HPDE6-E6E7 (cell line): Measurements from ENCODE around the gene RHO.
"Not testable (repeated sequence)": the region's sequence is repeated elsewhere in the genome, so short reads cannot be mapped to it uniquely, and the experiment has no call there.

ENCODE experiments used
- DNase-seq: peaks from one replicate; pipeline ENCODE4 v3.0.0; 2011; ENCODE audit warnings: missing footprints; ENCODE audit errors: extremely low spot score

The RHO gene

DNA sequence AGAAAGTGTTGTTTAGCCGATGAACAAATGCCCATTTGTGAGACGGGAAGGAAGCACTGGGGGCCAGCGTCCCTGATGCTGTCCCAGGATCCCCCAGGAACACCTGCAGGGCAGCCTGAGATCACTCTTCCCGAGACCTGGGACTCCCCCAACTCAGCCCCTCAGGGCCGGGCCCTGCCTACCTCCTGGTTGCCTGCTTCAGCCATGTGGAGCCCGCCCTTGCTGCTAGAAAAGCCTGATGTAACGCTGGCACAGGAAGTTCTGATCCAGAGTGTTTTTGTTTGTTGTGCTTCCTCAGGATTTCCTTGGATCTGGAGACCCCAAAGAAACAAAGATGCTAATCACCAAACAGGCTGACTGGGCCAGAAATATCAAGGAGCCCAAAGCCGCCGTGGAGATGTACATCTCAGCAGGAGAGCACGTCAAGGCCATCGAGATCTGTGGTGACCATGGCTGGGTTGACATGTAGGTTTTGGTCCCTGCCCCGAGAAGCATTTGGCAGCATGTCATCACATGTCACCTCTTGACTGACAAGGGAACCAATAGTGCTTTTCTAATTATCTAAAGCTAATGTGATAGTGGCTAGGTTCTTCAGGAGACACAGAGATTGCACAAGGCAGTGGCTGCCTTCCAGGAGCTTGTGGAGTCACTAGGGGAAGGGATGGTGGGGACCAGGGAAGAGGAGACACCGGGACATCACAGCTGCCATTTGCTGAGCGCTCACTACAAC, 28.7 kb upstream of the RHO start:
- DNase-seq = not testable (repeated sequence)

DNA sequence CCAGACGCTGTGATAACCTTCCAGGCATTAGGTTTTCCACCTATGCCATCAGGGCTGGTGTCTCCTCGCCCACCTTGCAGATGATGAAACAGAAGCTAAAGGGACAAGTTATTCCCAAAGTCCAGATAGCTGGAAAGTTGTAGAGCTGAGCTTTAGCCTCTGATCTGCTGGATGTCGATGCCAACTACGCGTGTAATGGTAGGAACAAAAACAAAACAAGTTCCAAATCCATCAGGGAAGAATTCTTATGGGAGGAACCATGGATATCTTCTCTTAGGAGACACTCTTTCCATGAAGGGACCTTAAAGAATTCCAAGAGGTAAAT, 28.1 kb upstream of the RHO start:
- no peak for DNase-seq

DNA sequence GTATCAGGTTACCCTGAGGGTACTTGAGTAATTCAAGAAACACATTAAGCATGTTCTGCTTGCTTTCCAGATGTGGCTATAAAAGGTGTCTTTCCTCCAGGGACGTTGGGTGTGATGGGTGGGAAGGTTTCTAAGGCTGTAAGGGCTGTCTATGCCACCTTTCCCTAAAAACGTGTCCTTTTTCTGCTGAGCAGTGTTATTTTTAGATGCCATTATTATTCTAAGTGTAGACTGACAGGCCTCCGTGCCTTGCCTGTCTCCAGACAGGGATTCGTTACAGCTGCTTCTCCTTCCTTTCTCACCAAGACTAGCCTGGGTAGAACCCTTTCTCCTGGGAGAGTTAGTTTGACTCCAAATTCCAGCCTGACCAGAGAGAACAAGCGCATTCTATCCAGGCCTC, 26.8 kb upstream of the RHO start:
- DNase-seq = no peak

DNA sequence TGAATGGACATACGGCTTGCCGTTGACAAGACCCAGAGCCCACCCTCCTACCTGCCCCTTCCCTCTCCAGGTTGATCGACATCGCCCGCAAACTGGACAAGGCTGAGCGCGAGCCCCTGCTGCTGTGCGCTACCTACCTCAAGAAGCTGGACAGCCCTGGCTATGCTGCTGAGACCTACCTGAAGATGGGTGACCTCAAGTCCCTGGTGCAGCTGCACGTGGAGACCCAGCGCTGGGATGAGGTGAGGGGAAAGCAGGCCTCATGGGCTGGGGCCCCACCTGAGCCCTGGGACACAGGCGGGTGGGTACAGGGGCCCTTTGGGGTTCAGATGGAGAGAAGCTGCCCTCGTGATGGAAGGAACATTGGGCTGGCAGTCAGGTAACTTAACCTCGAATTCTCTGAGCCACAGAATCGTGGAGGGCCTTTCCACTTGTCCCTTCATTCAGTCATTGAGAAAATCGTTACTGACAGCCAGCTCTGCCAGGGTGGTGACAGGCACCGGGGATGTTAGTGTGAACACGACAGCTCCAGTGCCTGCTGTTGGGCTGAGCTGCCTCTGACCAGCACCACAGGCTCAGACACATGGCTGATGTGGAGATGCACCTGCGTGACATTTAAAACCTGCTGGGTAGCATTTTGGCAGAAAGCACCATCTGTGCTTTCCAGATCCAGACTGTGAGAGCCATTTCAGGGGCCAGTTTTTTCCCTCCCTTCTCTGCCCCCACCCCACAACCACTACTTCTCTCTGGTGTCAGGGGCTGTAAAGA, 25.6 kb upstream of the RHO start:
- no peak for DNase-seq

DNA sequence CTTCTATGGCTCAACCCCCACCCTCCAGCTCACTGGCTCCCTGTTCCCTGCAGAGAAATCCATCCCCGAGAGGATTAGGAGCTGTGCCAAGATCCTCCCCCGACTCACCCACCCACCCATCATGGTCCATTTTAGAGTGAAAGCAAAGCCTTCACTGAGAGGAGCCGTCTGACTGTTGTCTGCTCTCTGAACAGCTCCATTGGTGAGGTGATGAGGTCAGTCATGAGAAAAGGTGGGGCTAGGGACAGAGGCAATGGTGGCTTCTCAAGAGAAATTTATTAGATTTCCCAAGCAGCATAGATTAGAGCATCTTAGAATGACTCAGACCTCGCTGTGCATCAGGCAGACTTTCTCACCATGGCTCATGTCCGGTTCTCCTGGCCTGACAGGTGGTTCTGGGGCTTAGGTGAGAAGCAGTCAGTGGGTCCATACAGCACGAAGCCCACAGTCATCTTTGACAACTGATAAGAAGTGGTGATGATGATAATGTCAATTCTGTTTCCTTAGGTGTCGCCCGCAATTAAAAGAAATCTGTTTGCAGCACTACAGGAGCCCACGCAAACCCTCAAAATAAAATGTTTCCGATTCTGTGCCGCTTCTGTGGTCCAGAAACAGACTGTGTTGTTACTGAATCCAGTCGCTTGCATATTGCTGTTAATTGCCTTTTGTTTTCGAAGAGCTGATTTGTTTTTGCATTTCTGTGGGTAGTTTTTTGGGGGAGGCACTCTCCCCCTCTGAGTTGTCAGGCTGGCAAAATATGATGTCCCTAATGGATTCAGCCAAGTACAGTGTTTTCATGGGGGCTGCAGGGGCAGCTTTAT, 24.8 kb upstream of the RHO start:
- no peak for DNase-seq

DNA sequence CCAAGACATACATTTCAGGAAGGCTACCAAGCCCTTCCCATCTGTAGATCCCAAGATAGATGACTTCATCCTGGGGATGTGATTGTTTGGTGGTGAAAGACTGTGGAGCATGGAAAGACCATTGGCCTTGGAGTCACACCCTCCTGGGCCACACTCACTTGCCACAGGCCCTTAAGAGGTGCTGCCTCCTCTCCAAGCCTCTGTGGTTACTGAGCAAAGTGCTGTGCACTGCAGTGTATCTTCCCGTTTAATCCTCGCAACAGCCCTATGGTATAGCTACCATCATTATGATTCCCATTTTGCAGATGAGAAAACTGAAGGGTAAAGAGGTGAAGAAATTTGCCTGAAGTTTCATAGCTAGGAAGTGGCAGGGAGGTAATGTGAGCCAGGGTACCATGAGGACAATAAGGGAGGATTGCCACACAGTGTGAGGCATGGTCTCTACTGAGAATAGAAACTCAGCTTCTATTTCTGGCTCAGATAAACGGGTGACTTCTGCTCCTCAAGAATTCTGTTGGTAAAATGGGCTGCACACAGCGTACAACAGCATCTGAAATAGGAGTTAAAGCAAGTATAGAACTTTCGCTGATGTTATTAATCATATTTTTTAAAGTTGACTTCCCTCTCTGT, 23.9 kb upstream of the RHO start:
- DNase-seq = no peak

DNA sequence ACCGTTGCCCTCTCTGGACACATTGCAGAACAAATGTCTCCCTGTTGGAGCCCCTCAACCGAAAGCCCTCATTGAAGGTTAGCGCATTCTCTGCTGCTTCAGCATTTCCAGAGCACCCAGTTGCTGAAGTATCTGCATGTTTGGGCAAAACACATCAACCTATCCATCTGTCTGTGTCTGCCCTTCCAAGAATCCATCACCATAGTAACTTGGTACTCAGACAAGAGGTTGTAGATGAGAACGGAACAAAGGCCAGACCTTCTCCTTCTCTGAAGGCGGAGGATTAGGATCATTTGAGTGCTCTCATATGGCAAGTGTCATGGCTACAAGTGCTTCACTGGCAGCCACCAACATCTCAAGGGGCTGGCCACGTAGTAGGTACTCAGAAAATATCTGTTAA, 23.1 kb upstream of the RHO start:
- no peak for DNase-seq

DNA sequence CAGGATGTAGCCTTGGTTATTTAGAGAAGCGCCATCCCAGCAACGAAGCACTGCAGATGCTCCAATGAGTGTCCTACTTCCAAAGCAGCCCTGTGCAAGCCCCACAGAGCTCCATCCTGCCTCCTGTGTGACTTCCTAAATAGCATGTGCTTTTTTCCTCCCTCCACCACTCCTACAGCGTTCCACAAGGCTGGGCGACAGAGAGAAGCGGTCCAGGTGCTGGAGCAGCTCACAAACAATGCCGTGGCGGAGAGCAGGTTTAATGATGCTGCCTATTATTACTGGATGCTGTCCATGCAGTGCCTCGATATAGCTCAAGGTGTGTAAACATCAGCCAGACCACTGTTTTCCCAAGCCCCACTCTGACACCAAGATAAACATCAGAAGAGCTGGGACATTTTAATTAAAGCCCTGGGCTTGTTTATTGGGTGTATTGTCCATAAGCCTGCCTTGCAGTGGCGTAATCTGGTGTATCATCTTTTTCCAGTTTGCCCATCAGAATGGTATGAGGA, 22.2 kb upstream of the RHO start:
- no peak for DNase-seq

DNA sequence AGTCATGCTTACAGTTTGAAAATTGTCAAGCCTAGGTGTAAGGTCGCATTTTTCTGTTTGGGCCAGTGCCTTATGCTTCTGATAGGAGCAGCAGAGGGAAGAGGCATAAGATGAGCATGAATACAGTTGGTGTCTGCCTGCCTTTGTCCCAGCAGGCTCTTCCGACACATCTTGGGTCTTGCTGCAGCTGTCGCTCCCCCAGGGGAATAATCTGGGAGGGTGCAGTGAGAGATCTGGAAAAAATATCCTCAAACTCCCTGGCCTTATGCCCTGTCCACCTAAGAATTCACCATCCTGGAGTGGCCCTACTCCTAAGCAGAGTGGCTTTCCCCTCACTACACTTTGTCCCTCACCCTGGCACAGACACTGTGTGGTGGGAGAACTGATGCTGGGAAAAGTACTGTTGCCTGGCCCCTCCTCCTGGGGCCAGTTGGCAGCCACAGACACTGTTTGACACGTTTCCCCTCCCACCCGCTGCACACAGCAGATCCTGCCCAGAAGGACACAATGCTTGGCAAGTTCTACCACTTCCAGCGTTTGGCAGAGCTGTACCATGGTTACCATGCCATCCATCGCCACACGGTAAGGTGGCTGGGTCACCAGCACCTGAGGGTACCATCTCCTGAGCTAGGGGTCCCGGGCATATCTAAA, 21.1 kb upstream of the RHO start:
- no peak for DNase-seq

DNA sequence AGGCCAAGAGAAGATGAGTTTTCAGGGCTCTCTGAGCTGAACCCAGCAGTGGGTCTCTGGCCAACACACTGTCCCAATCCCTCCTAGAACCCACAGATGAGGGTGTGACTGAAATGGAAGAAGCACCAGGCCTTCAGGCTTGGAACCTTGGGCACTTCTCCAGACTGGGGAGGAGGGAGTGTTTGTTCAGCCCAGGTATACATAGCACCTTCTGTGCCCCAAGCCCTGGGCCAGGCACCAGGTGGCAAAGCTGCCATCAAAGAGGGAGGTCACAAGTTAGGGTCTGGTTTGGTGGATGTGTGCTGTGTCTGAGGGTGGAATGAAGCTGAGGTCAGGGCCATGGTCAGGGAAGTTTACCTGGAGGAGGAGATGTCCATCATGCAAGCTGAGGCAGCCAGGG, 15.8 kb upstream of the RHO start:
- no peak for DNase-seq

DNA sequence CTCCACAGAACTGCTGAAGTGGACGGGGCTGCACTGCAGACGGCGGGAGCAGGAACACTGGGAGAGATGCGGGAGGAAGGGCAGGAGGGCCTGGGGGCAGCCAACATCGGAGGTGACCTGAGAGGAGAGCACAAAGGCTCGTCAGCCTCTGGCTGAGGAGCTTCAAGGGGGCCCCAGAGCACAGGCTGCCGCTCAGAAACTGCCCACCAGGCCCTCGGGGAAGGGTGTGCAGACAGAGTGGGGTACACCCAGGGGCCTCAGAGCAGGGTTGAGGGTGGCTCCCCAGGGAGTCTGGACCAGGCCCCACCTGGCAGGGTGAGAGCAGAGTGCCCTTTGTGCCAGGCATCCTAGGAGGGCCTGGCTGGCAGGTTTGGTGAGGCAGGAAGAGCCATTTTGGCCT, 14.7 kb upstream of the RHO start:
- no peak for DNase-seq

DNA sequence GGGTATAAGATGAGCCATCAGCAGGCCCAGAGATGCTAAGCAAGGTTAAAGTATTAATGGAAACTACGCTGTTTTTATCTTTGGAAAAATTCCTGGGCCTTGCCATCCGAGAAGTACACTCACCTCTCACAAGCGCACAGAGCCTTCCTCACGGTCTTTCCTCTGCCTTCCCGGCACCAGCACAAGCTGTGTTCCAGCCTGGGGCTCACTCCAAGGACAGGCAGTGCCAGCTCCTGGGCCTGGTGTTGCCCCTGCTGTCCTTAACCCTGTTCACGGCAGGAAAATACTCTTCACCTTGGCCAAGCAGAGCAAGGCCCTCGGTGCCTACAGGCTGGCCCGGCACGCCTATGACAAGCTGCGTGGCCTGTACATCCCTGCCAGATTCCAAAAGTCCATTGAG, 14.3 kb upstream of the RHO start:
- DNase-seq = no peak

DNA sequence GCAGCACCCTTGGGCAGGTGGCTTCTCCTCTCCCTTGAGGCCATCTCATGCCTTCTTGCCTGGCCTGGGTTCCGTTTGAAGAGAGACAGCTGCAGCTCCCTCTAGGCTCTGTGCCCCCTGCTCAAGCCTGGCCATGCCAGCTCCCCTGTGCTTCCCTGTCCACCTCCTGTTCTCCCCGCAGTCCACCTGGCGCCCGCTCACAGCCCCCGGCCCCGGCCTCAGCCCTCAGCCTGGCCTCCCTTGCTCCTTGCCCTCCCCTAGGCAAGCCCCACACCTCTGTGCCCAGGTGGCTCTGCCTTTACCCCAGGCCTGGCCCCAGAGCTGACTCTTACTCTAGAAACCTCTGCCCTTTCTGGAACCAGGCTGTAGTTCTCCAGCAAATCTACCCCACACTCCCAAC, 13.9 kb upstream of the RHO start:
- no peak for DNase-seq

DNA sequence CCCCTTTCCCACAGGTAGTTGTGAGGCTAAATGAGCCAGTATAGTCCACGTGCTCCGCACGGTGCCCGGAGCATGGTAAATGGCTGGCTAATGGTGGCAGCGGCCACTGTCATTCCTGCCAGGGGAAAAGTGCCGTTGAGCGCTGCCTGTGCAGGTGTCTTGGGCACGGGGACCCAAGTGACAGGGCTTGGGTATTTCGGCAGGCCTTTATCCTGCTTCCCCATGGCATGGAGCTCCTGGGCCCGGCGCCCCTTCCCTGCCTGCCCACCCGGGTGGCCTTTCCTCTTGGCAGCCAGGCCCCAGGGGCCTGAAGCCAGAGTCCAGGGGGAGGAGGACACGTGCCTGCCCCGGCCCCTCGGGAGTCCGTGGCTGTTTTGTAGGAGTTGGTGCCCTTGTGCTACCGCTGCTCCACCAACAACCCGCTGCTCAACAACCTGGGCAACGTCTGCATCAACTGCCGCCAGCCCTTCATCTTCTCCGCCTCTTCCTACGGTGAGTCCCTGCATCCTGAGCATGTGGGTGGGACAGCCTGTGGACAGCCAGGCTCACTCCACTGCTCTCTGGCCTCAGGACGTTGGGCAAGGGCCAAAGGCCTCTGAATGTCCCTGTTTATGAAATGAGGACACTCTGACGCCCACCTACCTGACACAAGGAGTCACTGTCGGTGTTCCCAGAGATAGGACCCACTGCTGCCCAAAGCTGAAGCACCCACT, 13.2 kb upstream of the RHO start:
- DNase-seq = not testable (repeated sequence)

DNA sequence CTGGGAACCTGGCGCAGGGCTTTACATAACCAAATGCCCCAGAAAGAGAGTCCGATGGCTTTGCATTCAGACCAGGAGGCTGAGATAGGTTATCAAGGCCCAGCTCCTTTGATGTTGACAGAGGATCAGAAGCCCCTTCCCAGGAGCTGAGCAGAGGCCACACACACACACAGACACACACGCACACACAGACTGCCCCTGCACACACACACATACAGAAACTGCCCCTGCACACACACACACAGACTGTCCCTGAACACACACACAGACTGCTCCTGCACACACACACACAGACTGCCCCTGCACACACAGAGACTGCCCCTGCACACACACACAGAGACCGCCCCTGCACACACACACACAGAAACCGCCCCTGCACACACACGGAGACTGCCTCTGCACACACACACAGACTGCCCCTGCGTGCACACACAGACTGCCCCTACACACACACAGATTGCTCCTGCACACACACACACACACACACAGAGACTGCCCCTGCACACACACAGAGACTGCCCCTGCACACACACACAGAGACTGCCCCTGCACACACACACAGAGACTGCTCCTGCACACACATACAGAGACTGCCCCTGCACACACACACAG, 12.5 kb upstream of the RHO start:
- DNase-seq = not testable (repeated sequence)

DNA sequence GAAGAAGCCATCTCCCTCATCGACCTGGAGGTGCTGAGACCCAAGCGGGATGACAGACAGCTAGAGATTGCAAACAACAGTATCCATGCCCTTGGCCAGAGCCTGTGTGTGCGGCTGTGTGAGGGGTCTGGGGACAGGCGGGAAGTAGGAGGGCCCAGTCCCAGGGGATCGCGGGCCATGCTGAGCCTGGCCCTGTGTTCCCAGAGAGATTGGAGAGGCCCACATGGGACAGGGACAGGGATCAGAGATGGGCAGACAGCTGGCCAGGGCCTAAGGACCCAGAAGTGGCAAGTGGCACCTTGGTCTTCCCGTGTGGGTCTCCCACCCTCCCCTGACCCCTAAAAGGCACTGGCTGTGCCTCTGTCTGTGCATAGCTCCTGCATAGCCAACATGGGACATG, 10.9 kb upstream of the RHO start:
- DNase-seq = no peak

DNA sequence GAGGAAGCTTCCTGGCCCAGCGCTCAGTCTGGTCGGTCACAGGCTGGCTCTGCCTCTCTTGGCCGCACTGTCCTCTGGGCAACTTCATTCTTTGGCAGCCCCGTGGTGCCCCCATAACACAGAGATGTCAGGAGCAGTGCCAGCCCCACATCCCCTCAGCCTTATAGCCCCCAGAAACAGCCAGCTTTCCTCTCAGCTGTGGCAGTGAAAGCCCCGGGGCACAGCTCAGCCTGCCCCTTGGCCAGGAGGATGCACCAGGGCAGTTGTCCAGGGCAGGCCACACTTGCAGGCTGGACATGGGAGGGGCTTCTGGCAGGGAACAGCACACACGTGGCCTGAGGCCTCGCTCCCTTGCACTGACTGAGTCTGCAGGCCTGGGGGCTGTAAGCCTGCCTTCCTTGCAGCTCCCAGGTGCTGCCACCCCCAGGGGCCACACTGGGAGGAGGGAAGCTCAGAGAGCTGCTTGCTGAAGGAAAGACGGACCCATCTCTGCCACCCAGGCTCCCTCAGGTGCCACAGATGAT, 10.3 kb upstream of the RHO start:
- DNase-seq = no peak

DNA sequence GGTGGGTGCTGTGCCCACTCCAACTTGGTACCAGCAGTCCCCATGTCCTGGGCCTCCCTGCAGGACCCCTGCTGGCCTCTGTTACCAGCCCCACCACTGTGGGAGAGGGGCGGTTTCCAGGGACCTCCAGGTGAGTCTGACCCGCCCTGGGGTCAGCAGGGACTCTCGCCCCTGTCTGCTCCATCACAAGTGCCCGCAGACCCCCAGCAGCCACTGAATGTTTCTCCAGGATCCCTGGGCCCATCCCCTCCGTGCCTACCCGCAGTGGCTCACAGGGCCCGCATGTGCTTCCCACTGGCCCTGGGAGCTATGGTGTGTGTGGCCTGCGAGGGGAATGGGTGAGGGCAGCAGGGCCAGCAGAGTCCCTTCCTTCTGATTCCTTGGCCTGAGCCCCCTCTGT, 9.9 kb upstream of the RHO start:
- DNase-seq = no peak

DNA sequence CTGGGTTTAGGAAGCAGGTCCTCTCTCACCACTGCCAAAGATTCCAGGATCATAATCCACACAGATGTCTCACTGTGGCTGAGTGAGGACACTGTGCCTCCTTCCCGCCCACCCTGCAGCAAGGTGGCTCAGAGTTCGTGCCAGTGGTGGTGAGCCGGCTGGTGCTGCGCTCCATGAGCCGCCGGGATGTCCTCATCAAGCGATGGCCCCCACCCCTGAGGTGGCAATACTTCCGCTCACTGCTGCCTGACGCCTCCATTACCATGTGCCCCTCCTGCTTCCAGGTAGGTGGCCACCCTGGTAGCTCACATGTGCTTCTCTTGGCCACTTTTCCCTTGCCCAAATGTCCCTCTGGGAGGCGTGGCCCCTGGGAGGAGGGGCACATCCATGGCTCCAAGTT, 9.0 kb upstream of the RHO start:
- DNase-seq = no peak
